Esophagus squamous epithelium (tissue), 4 donors: Measurements from ENCODE around the gene ALMS1.

Experiments used
- POLR2A ChIP-seq, 4 donors: fragments of 450-650 bp; IDR thresholded peaks; one replicate each; pipeline ENCODE4 v1.6.1; 2017; ENCODE audit warnings: antibody characterized with exemption in 4 of 4, mild to moderate bottlenecking in 4 of 4, moderate library complexity in 3 of 4
- TF ChIP-seq, protein P1 (sequence below), 6 experiments: fragments of 450-650 bp in 4 of 6; fragments of 200-600 bp in 2 of 6; sonication (generic) in 2 of 6; IDR thresholded peaks; one replicate each; pipeline ENCODE4 v1.5.1; 2016 to 2019; ENCODE audit warnings: antibody characterized with exemption in 6 of 6, mild to moderate bottlenecking in 4 of 6, moderate library complexity in 4 of 6

- TF ChIP-seq, protein P1, sequence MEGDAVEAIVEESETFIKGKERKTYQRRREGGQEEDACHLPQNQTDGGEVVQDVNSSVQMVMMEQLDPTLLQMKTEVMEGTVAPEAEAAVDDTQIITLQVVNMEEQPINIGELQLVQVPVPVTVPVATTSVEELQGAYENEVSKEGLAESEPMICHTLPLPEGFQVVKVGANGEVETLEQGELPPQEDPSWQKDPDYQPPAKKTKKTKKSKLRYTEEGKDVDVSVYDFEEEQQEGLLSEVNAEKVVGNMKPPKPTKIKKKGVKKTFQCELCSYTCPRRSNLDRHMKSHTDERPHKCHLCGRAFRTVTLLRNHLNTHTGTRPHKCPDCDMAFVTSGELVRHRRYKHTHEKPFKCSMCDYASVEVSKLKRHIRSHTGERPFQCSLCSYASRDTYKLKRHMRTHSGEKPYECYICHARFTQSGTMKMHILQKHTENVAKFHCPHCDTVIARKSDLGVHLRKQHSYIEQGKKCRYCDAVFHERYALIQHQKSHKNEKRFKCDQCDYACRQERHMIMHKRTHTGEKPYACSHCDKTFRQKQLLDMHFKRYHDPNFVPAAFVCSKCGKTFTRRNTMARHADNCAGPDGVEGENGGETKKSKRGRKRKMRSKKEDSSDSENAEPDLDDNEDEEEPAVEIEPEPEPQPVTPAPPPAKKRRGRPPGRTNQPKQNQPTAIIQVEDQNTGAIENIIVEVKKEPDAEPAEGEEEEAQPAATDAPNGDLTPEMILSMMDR (IDR thresholded peaks at IDR 0.05), result no peak
- no peak for TF ChIP-seq POLR2A (IDR thresholded peaks at IDR 0.05)
These were observed 118.4 kb downstream of the ALMS1 start for GRCh38 chr2:73503992-73504570.
